GM21529 (cell line): ENCODE measurements around the gene DOCK1.

Experiments
- ATAC-seq: cut with Tn5 transposase; IDR thresholded peaks from one replicate; pipeline ENCODE4 v1.9.1; 2021; ENCODE audit not compliant: unreplicated experiment

The DOCK1 gene

GRCh38 chr10:127250031-127250430 is 344.8 kb downstream of the DOCK1 start:
- no peak for ATAC-seq

- ATAC-seq: no peak
These were observed 347.6 kb downstream of the DOCK1 start for GRCh38 chr10:127252818-127253217.

- no peak for ATAC-seq
These were observed 349.0 kb downstream of the DOCK1 start for GRCh38 chr10:127254276-127254675.

- ATAC-seq: no peak
These were observed 352.2 kb downstream of the DOCK1 start for GRCh38 chr10:127257395-127257794.

GRCh38 chr10:127259347-127259746 is 354.1 kb downstream of the DOCK1 start:
- ATAC-seq: no peak

GRCh38 chr10:127262606-127263005 is 357.4 kb downstream of the DOCK1 start:
- no peak for ATAC-seq

GRCh38 chr10:127265288-127265687 is 360.1 kb downstream of the DOCK1 start:
- ATAC-seq: no peak

GRCh38 chr10:127266431-127266830 is 361.2 kb downstream of the DOCK1 start:
- ATAC-seq: no peak

GRCh38 chr10:127267442-127267841 is 362.2 kb downstream of the DOCK1 start:
- no peak for ATAC-seq

GRCh38 chr10:127272076-127272475 is 366.8 kb downstream of the DOCK1 start:
- ATAC-seq: no peak

GRCh38 chr10:127275272-127275671 is 370.0 kb downstream of the DOCK1 start:
- ATAC-seq: no peak

- ATAC-seq: no peak
These were observed 370.7 kb downstream of the DOCK1 start for GRCh38 chr10:127275793-127276450.

- no peak for ATAC-seq
These were observed 371.7 kb downstream of the DOCK1 start for GRCh38 chr10:127276794-127277462.

- no peak for ATAC-seq
These were observed 372.8 kb downstream of the DOCK1 start for GRCh38 chr10:127278001-127278400.

- no peak for ATAC-seq
These were observed 374.1 kb downstream of the DOCK1 start for GRCh38 chr10:127279334-127279774.

GRCh38 chr10:127280446-127280845 is 375.2 kb downstream of the DOCK1 start:
- ATAC-seq: no peak

GRCh38 chr10:127283017-127283416 is 377.8 kb downstream of the DOCK1 start:
- no peak for ATAC-seq

- no peak for ATAC-seq
These were observed 378.3 kb downstream of the DOCK1 start for GRCh38 chr10:127283576-127283975.

- no peak for ATAC-seq
These were observed 385.6 kb downstream of the DOCK1 start for GRCh38 chr10:127290850-127291249.

- no peak for ATAC-seq
These were observed 386.1 kb downstream of the DOCK1 start for GRCh38 chr10:127291329-127291728.

- no peak for ATAC-seq
These were observed 387.7 kb downstream of the DOCK1 start for GRCh38 chr10:127292888-127293287.

- no peak for ATAC-seq
These were observed 388.4 kb downstream of the DOCK1 start for GRCh38 chr10:127293640-127294039.

GRCh38 chr10:127296696-127297095 is 391.5 kb downstream of the DOCK1 start:
- ATAC-seq: no peak
